Measurements from ENCODE around the gene IST1.

Gene IST1

DNA sequence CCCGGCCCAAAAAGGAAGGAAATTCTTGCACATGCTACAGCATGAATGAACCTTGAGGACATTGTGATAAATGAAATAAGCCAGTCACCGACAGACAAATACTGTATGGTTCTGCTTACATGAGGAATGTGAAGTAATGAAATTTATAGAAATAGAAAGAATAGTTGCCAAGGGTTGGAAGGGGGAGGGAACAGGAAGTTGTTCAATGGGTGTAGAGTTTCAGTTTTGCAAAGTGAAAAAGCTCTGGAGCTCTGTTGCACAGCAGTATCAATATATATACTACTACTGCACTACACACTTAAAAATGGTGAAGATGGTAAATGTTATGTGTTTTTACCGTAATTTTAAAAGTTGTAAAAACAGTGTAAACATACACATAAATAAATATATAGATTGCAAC, 61.2 kb downstream of the IST1 start:
- in situ Hi-C loops (cut with HindIII; ENCODE audit: low sequenced_read_pairs): no loop called here

GRCh38 chr16:71961066-71962039, 66.0 kb downstream of the IST1 start:
- in situ Hi-C loops (cut with HindIII; ENCODE audit: low sequenced_read_pairs): no loop called here

DNA sequence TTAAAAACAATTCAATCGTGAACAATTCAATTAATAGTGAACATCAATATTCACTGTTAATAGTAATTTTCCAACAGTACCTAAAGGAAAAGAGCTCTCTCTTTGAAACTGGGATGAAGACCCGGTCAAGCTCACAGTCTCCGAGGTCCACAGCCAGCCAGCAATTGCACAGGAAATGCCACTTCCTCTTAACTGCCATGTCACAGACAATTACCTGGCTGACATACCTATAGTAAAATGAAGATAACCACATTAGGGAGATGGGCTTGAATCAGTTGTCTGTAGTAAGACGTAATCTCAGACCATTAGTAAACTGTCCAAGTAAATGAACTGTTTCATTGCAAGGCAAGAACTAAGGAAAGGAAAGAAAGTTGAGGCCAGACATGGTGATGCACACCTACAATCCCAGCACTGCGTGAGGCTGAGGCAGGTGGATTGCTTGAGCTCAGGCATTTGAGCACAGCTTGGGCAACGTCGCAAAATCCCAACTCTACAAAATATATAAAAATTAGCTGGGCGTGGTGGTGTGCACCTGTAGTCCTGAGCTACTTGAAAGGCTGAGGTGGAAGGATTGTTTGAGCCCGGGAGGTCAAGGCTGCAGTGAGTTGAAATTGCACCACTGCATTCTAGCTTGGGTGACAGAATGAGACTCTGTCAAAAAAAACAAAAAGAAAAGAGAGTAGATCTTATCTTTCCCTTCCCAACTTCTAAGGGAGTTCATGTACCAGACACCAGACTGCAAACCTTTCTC, 68.0 kb downstream of the IST1 start:
- in situ Hi-C loops (cut with HindIII; ENCODE audit: low sequenced_read_pairs): no loop called here

DNA sequence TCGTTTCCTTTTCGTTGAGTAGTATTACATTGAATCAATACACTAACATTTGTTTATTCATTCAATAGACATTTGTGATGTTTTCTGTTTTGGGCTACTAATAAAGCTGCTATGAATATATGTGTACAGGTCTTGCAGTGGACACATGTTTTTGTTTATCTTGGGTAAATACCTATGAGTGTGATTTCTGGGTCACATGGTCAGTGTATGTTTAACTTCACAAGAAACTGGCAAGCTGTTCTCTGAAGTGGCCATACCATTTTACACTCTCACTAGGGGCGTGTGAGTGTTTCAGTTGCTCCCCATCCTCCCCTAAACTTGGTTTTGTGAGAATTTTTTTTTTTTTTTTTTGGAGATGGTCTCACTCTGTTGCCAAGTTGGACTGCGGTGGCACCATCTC, 69.9 kb downstream of the IST1 start:
- in situ Hi-C loops (cut with HindIII; ENCODE audit: low sequenced_read_pairs): no loop called here

DNA sequence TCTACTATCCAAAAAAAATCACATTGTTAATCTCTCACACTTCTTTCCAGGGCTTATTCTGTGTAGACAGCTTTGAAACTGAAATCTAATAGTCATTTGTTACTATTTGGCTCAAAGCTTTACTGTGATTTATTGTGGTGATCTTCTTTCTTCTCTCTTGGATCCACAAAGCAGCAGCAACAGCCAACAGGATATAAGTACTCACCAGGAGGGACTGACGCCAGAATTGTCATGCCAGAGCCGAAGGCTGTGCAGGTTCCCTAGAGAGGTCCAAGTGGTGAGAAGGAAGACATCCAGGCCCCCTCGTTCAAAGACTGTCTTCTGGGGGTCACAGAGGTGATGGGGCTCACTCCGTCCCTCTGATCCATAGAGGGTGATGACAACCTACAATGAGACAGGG, 71.6 kb downstream of the IST1 start:
- in situ Hi-C loops (cut with HindIII; ENCODE audit: low sequenced_read_pairs): no loop called here

- in situ Hi-C loops (cut with HindIII; ENCODE audit: low sequenced_read_pairs): no loop called here
These were observed 74.0 kb downstream of the IST1 start for GRCh38 chr16:71969353-71969752.

DNA sequence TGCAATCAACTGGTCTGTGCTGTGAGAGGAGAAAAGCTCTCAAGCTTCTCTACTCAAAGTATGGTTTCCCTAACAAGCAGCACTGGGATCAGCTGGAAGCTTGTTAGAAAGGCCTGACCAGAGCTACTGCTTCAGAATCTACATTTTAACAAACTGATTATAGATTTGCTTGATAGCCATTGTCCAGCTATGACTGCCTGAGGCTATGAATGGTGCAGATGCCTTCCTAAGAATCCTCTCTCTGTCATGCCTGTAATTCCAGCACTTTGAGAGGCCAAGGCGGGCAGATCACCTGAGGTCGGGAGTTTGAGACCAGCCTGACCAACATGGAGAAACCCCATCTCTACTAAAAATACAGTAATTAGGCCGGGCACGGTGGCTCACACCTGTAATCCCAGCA, 76.2 kb downstream of the IST1 start:
- in situ Hi-C loops (cut with HindIII; ENCODE audit: low sequenced_read_pairs): no loop called here

DNA sequence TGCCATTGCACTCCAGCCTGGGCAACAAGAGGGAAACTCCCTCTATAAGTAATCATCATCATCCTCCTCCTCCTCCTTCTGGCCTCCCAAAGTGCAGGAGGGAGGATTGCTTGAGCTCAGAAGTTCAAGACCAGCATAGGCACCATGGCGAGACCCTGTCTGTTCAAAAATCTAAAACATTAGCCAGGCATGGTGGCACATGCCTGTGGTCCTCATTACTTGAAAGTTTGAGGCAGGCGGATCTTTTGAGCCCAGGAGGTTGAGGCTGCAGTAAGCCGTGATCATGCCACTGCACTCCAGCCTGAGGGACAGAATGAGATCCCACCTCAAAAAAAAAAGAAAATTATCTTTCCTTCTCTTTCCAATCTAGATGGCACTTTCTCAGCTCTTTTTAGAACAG, 77.0 kb downstream of the IST1 start:
- in situ Hi-C loops (cut with HindIII; ENCODE audit: low sequenced_read_pairs): no loop called here

GRCh38 chr16:71973001-71973400, 77.7 kb downstream of the IST1 start:
- in situ Hi-C loops (cut with HindIII; ENCODE audit: low sequenced_read_pairs): no loop called here

- in situ Hi-C loops (cut with HindIII; ENCODE audit: low sequenced_read_pairs): no loop called here
These were observed 78.9 kb downstream of the IST1 start for GRCh38 chr16:71974068-71974818.

All from endothelial cell of hepatic sinusoid (primary cell).